Gastroesophageal sphincter (tissue), 3 donors: ENCODE measurements around the gene TPM4.

ENCODE experiments used
- POLR2A ChIP-seq, 2 donors: fragments of 450-650 bp; IDR thresholded peaks; one replicate each; pipeline ENCODE4 v1.6.1; 2017; ENCODE audit warnings: antibody characterized with exemption in 2 of 2, mild to moderate bottlenecking in 2 of 2, moderate library complexity in 1 of 2
- POLR2AphosphoS5 ChIP-seq: sonication (generic); formaldehyde crosslinking; IDR thresholded peaks from one replicate; pipeline ENCODE4 v1.6.1; 2017; ENCODE audit warnings: antibody characterized with exemption
- TF ChIP-seq, protein P1 (sequence below), 4 experiments: fragments of 200-600 bp in 2 of 4; fragments of 450-650 bp in 2 of 4; sonication (generic) in 1 of 4; IDR thresholded peaks; one replicate each; pipeline ENCODE4 v1.5.1; 2017 to 2019; ENCODE audit warnings: antibody characterized with exemption in 4 of 4, mild to moderate bottlenecking in 2 of 4, moderate library complexity in 2 of 4

DNA sequence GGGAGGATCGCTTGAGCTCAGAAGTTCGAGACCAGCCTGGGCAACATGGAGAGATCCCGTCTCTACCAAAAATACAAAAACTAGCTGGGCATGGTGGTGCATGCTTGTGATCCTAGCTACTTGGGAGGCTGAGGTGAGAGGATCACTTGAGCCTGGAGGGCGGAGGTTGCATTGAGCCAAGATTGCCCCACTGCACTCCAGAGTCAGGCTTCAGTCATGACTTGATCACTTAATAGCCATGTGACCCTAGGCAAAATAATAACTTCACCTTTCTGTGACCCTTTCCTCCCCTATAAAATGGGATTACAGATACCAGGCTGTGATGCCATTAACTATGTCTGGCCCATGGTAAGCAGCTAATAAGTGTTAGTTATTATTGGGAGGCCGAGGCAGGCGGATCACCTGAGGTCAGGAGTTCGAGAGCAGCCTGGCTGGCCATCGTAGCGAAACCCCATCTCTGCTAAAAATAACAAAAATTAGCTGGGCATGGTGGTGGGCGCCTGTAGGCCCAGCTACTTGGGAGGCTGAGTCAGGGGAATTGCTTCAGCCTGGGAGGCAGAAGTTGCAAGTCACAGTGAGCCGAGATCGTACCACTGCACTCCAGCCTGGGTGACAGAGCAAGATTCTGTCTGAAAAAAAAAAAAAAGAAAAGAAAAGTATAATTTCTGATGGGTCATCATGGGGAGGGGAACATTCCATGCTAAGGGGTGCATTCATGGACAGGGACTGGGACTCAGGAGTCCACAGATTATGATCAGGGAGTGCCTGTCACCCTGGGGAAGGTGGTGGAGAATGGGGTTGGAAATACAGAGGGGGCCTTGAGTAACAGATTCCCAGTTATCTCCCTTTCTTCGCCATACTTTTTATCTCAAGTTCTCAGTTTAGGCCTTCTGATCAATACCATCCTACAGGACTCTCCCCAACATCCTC is 15.5 kb downstream of the TPM4 start:
- TF ChIP-seq, protein P1, sequence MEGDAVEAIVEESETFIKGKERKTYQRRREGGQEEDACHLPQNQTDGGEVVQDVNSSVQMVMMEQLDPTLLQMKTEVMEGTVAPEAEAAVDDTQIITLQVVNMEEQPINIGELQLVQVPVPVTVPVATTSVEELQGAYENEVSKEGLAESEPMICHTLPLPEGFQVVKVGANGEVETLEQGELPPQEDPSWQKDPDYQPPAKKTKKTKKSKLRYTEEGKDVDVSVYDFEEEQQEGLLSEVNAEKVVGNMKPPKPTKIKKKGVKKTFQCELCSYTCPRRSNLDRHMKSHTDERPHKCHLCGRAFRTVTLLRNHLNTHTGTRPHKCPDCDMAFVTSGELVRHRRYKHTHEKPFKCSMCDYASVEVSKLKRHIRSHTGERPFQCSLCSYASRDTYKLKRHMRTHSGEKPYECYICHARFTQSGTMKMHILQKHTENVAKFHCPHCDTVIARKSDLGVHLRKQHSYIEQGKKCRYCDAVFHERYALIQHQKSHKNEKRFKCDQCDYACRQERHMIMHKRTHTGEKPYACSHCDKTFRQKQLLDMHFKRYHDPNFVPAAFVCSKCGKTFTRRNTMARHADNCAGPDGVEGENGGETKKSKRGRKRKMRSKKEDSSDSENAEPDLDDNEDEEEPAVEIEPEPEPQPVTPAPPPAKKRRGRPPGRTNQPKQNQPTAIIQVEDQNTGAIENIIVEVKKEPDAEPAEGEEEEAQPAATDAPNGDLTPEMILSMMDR (IDR thresholded peaks at IDR 0.05): no peak
- no peak for TF ChIP-seq POLR2AphosphoS5
- no peak for TF ChIP-seq POLR2A (IDR thresholded peaks at IDR 0.05)
